Progenitor cell of endocrine pancreas (in vitro differentiated cells): ENCODE measurements around the gene ERH. TPM values are rescaled to one million over a fixed set of nuclear protein-coding genes. Genes with fewer than 3 reads are reported as not detected.

ENCODE experiments used
- DNase-seq: peaks from one replicate; pipeline ENCODE4 v3.0.0; 2021; ENCODE audit warnings: low spot score; ENCODE audit not compliant: unreplicated experiment
- H3K27ac Mint-ChIP-seq: 2 replicates; pipeline ENCODE4 v1.8.0; 2021; ENCODE audit warnings: mild to moderate bottlenecking, moderate library complexity, mixed read lengths
- H3K27me3 Mint-ChIP-seq: 2 replicates; pipeline ENCODE4 v1.8.0; 2021; ENCODE audit warnings: mixed read lengths
- H3K36me3 Mint-ChIP-seq: 2 replicates; pipeline ENCODE4 v1.8.0; 2022; ENCODE audit warnings: mixed read lengths; ENCODE audit not compliant: insufficient read depth
- H3K4me1 Mint-ChIP-seq: 2 replicates; pipeline ENCODE4 v1.8.0; 2021; ENCODE audit warnings: low read depth, mixed read lengths
- H3K4me3 Mint-ChIP-seq: 2 replicates; pipeline ENCODE4 v1.8.0; 2021; ENCODE audit warnings: low read depth, mild to moderate bottlenecking, moderate library complexity, mixed read lengths
- H3K9me3 Mint-ChIP-seq: 2 replicates; pipeline ENCODE4 v1.8.0; 2021; ENCODE audit warnings: low read depth, mixed read lengths
- long read RNA-seq: library from polyadenylated mRNA; unstranded; transcript quantifications from one replicate; pipeline ENCODE4 v2.0.0, GENCODE V29; 2020
- total RNA-seq: library from RNA; stranded (reverse); gene quantifications from 2 replicates; pipeline ENCODE4 v1.2.1, GENCODE V29; 2021
- TF ChIP-seq, protein P1 (sequence below): fragments of 200-600 bp; sonication (generic); IDR thresholded peaks from one replicate; pipeline ENCODE4 v1.5.0; 2021; ENCODE audit warnings: antibody characterized with exemption, mild to moderate bottlenecking; ENCODE audit not compliant: unreplicated experiment

ERH gene
- 309 and 310 TPM in 2 replicates for total RNA-seq
- long read RNA-seq, transcript ERH-203 (4 exons, 1,124 nt) = major isoform, 18 of 23 reads
- long read RNA-seq, transcript ERH-202 (3 exons, 586 nt) = minor isoform, 5 of 23 reads
- long read RNA-seq, partial matches to known transcripts = 0 of 23 reads
- long read RNA-seq, other reads (novel, unspliced or antisense) = 0 of 23 reads

GRCh38 chr14:69398053-69398817 is at the start of gene ERH, which contains the start of gene SLC39A9:
Gene ERH (minus strand): TSS chr14:69398299. CDS start chr14:69398233, 66 bp downstream.
Gene SLC39A9 (plus strand): TSS chr14:69398692. CDS start chr14:69399370, 678 bp downstream.
- Mint-ChIP-seq H3K9me3 (no peaks in the 10 kb centered on the region), H3K4me1 (peaks cover 32% of the 10 kb centered on the region), H3K27ac (peak within 1 kb of the TSS; percentile 100), H3K36me3 (peaks cover 13% of the 10 kb centered on the region), H3K27me3 (no peaks in the 10 kb centered on the region), H3K4me3 (peak within 1 kb of the TSS; percentile 96)
- TF ChIP-seq, protein P1, sequence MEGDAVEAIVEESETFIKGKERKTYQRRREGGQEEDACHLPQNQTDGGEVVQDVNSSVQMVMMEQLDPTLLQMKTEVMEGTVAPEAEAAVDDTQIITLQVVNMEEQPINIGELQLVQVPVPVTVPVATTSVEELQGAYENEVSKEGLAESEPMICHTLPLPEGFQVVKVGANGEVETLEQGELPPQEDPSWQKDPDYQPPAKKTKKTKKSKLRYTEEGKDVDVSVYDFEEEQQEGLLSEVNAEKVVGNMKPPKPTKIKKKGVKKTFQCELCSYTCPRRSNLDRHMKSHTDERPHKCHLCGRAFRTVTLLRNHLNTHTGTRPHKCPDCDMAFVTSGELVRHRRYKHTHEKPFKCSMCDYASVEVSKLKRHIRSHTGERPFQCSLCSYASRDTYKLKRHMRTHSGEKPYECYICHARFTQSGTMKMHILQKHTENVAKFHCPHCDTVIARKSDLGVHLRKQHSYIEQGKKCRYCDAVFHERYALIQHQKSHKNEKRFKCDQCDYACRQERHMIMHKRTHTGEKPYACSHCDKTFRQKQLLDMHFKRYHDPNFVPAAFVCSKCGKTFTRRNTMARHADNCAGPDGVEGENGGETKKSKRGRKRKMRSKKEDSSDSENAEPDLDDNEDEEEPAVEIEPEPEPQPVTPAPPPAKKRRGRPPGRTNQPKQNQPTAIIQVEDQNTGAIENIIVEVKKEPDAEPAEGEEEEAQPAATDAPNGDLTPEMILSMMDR = no peak
- peak; percentile 77 for DNase-seq

DNA sequence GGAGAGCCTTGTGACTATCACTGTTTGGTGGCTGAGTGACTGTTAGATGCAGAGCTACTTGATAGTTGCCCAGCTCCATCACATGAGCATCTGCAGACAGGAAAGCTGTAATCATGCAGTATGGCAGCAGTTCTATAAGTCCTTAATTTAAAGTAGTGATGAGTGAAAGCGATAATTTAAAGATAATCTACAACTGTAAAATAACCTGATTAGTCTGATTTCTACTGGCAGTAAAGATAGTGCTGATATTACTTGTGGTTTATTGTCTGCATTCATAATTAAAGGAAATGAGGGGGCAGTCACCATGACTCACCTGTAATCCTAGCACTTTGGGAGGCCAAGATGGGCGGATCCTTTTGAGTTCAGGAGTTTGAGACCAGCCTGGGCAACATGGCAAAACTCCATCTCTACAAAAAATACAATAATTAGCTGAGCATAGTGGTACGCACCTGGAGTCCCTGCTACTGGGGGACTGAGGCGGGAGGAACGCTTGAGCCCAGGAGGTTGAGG is 45.3 kb upstream of the ERH start:
- Mint-ChIP-seq H3K27ac (no peak overlapping the region), H3K27me3 (no peaks in the 10 kb centered on the region), H3K9me3 (no peaks in the 10 kb centered on the region), H3K4me3 (no peak overlapping the region), H3K36me3 (peaks cover 10% of the 10 kb centered on the region), H3K4me1 (no peaks in the 10 kb centered on the region)
- no peak for DNase-seq
- TF ChIP-seq, protein P1 = no peak

GRCh38 chr14:69441948-69442347 is 43.8 kb upstream of the ERH start:
- no peak for DNase-seq
- H3K4me1 Mint-ChIP-seq = no peaks in the 10 kb centered on the region
- H3K9me3 Mint-ChIP-seq = no peaks in the 10 kb centered on the region
- H3K4me3 Mint-ChIP-seq = no peak overlapping the region
- H3K27me3 Mint-ChIP-seq = no peaks in the 10 kb centered on the region
- TF ChIP-seq, protein P1 = no peak
- H3K36me3 Mint-ChIP-seq = peaks cover 8% of the 10 kb centered on the region
- no peak overlapping the region for H3K27ac Mint-ChIP-seq

GRCh38 chr14:69439521-69440270 is 41.6 kb upstream of the ERH start:
- no peak for DNase-seq
- no peak overlapping the region for H3K4me3 Mint-ChIP-seq
- no peaks in the 10 kb centered on the region for H3K9me3 Mint-ChIP-seq
- no peaks in the 10 kb centered on the region for H3K4me1 Mint-ChIP-seq
- H3K36me3 Mint-ChIP-seq = peaks cover 7% of the 10 kb centered on the region
- no peaks in the 10 kb centered on the region for H3K27me3 Mint-ChIP-seq
- no peak overlapping the region for H3K27ac Mint-ChIP-seq
- TF ChIP-seq, protein P1 = no peak

GRCh38 chr14:69432364-69432763 is 34.3 kb upstream of the ERH start:
- Mint-ChIP-seq H3K4me1 (peaks cover 5% of the 10 kb centered on the region), H3K9me3 (peaks cover 7% of the 10 kb centered on the region), H3K36me3 (peaks cover 26% of the 10 kb centered on the region), H3K27me3 (no peaks in the 10 kb centered on the region), H3K4me3 (no peak overlapping the region), H3K27ac (no peak overlapping the region)
- DNase-seq = no peak
- TF ChIP-seq, protein P1 = no peak
